IMR-90 (cell line): ENCODE data around the gene RGS12. TPM values are rescaled to one million over a fixed set of nuclear protein-coding genes. Genes with fewer than 3 reads are reported as not detected.

Source experiments
- ATAC-seq: fragments of 200-7000 bp; cut with Tn5 transposase; 2 replicates; pipeline ENCODE4 v1.9.1; 2020; ENCODE audit warnings: low read depth, mild to moderate bottlenecking, moderate library complexity
- BruUV-seq: library from RNA; stranded (reverse); fragments of 400-500 nt; replicated peaks from 2 replicates; lab custom pipeline; 2021; lab: Mats Ljungman, UMichigan
- CTCF ChIA-PET: fragments of 300-600 bp; formaldehyde crosslinking; extraction: SDS; loops from one replicate; lab custom pipeline; 2021; ENCODE audit warnings: antibody characterized with exemption; lab: Yijun Ruan, JAX
- POLR2A ChIA-PET: fragments of 300-600 bp; sonication (Branson Sonifier 250); formaldehyde crosslinking; loops from one replicate; lab custom pipeline; 2022; ENCODE audit warnings: antibody characterized with exemption; ENCODE audit not compliant: unreplicated experiment; lab: Charles Lee
- DNase-seq: peaks from one replicate; pipeline ENCODE4 v3.0.0; 2013
- H2AFZ ChIP-seq: replicated peaks from 2 replicates; pipeline ENCODE3; 2013; ENCODE audit warnings: low read length, mild to moderate bottlenecking; ENCODE audit not compliant: poor library complexity
- H2AK5ac ChIP-seq: 2 replicates; pipeline ENCODE4 v1.6.1; 2013; ENCODE audit warnings: low read depth, low read length, inconsistent platforms
- H2AK9ac ChIP-seq: replicated peaks from 2 replicates; pipeline ENCODE3; 2013; ENCODE audit warnings: mild to moderate bottlenecking, low read depth, low read length, moderate library complexity; ENCODE audit not compliant: poor library complexity
- H2BK120ac ChIP-seq: 2 replicates; pipeline ENCODE4 v1.6.1; 2013; ENCODE audit warnings: low read depth, low read length, inconsistent platforms
- H2BK15ac ChIP-seq: 3 replicates; pipeline ENCODE4 v1.6.1; 2013; ENCODE audit warnings: low read depth, low read length, inconsistent platforms
- H2BK20ac ChIP-seq: 2 replicates; pipeline ENCODE4 v1.6.1; 2013; ENCODE audit warnings: low read depth, mild to moderate bottlenecking, inconsistent platforms, low read length, moderate library complexity
- H2BK5ac ChIP-seq: 2 replicates; pipeline ENCODE4 v1.6.1; 2013; ENCODE audit warnings: mild to moderate bottlenecking, low read depth, low read length, inconsistent platforms; ENCODE audit not compliant: poor library complexity, severe bottlenecking
- H3K14ac ChIP-seq: replicated peaks from 2 replicates; pipeline ENCODE4 v1.6.1; 2013; ENCODE audit warnings: low read depth, low read length, inconsistent platforms
- H3K18ac ChIP-seq: 2 replicates; pipeline ENCODE4 v1.6.1; 2013; ENCODE audit warnings: low read depth, low read length, control low read depth
- H3K23ac ChIP-seq: 2 replicates; pipeline ENCODE4 v1.6.1; 2013; ENCODE audit warnings: low read depth, low read length, inconsistent platforms
- H3K27ac ChIP-seq: 2 replicates; pipeline ENCODE4 v1.5.1; 2013; ENCODE audit warnings: mild to moderate bottlenecking, control low read depth, low read length; ENCODE audit not compliant: insufficient read depth
- H3K27me3 ChIP-seq: 2 replicates; pipeline ENCODE4 v1.6.1; 2013; ENCODE audit warnings: low read length; ENCODE audit not compliant: control insufficient read depth, insufficient read depth
- H3K36me3 ChIP-seq: 2 replicates; pipeline ENCODE4 v1.6.1; 2013; ENCODE audit warnings: low read length, mixed read lengths; ENCODE audit not compliant: control insufficient read depth, insufficient read depth
- H3K4ac ChIP-seq: 2 replicates; pipeline ENCODE4 v1.6.1; 2013; ENCODE audit warnings: low read depth, low read length, inconsistent platforms
- H3K4me1 ChIP-seq: 2 replicates; pipeline ENCODE4 v1.6.1; 2013; ENCODE audit warnings: low read length, mixed read lengths; ENCODE audit not compliant: control insufficient read depth, insufficient read depth
- H3K4me2 ChIP-seq: 2 replicates; pipeline ENCODE4 v1.6.1; 2013; ENCODE audit warnings: low read depth, mild to moderate bottlenecking, control low read depth, low read length, moderate library complexity
- H3K4me3 ChIP-seq: 2 replicates; pipeline ENCODE4 v1.5.1; 2013; ENCODE audit warnings: low read depth, mild to moderate bottlenecking, control low read depth, low read length, moderate library complexity; ENCODE audit not compliant: insufficient read depth
- H3K56ac ChIP-seq: 2 replicates; pipeline ENCODE4 v1.6.1; 2013; ENCODE audit warnings: low read length, inconsistent platforms; ENCODE audit not compliant: insufficient read depth; ENCODE audit errors: extremely low read depth
- H3K79me1 ChIP-seq, 2 experiments: 2 replicates each; pipeline ENCODE4 v1.6.1; 2013; ENCODE audit warnings: low read length in 2 of 2, inconsistent platforms in 1 of 2, low read depth in 1 of 2
- H3K9ac ChIP-seq: 2 replicates; pipeline ENCODE4 v1.6.1; 2013; ENCODE audit warnings: low read depth, low read length, control low read depth
- H3K9me1 ChIP-seq: 2 replicates; pipeline ENCODE4 v1.6.1; 2013; ENCODE audit warnings: low read length, inconsistent platforms; ENCODE audit not compliant: insufficient read depth
- H3K9me3 ChIP-seq: 2 replicates; pipeline ENCODE4 v1.6.1; 2013; ENCODE audit warnings: low read length; ENCODE audit not compliant: control insufficient read depth, insufficient read depth
- H4K20me1 ChIP-seq: 2 replicates; pipeline ENCODE4 v1.6.1; 2013; ENCODE audit warnings: low read length, inconsistent platforms; ENCODE audit not compliant: insufficient read depth
- H4K5ac ChIP-seq: 2 replicates; pipeline ENCODE4 v1.6.1; 2013; ENCODE audit warnings: mild to moderate bottlenecking, low read depth, low read length, control low read depth
- H4K8ac ChIP-seq, 2 experiments: 2 replicates each; pipeline ENCODE4 v1.6.1; 2013; ENCODE audit warnings: low read depth in 2 of 2, low read length in 2 of 2, control low read depth in 1 of 2, inconsistent platforms in 1 of 2
- H4K91ac ChIP-seq: 2 replicates; pipeline ENCODE4 v1.6.1; 2013; ENCODE audit warnings: low read depth, low read length, inconsistent platforms; ENCODE audit not compliant: insufficient read depth
- BHLHE40 ChIP-seq: fragments of 150-350 bp; IDR thresholded peaks from 2 replicates; pipeline ENCODE4 v1.6.1; 2016; ENCODE audit warnings: mild to moderate bottlenecking, low read depth, low read length
- CEBPB ChIP-seq: IDR thresholded peaks from 2 replicates; pipeline ENCODE4 v1.6.1; 2012; ENCODE audit warnings: low read depth, low read length, improper control_type of control experiment
- CHD1 ChIP-seq: IDR thresholded peaks from 2 replicates; pipeline ENCODE4 v1.6.1; 2012; ENCODE audit warnings: low read depth, low read length, improper control_type of control experiment
- CTCF ChIP-seq: conservative IDR thresholded peaks from 2 replicates; pipeline ENCODE4 v1.5.1; 2012; ENCODE audit warnings: mild to moderate bottlenecking, low read depth, low read length, improper control_type of control experiment
- ELK1 ChIP-seq: fragments of 150-350 bp; IDR thresholded peaks from 2 replicates; pipeline ENCODE4 v1.6.1; 2016; ENCODE audit warnings: low read depth, mild to moderate bottlenecking, low read length, moderate library complexity, borderline replicate concordance
- FOS ChIP-seq: fragments of 150-350 bp; IDR thresholded peaks from 2 replicates; pipeline ENCODE4 v1.6.1; 2016; ENCODE audit warnings: low read depth, low read length
- MAFK ChIP-seq: IDR thresholded peaks from 2 replicates; pipeline ENCODE4 v1.6.1; 2012; ENCODE audit warnings: low read depth, low read length, improper control_type of control experiment
- MAZ ChIP-seq: IDR thresholded peaks from 2 replicates; pipeline ENCODE4 v1.6.1; 2012; ENCODE audit warnings: low read depth, mild to moderate bottlenecking, low read length, improper control_type of control experiment, moderate library complexity, borderline replicate concordance
- MXI1 ChIP-seq: IDR thresholded peaks from 2 replicates; pipeline ENCODE4 v1.6.1; 2012; ENCODE audit warnings: low read depth, mild to moderate bottlenecking, low read length, moderate library complexity, borderline replicate concordance
- NFE2L2 ChIP-seq: fragments of 150-350 bp; IDR thresholded peaks from 2 replicates; pipeline ENCODE4 v1.6.1; 2016; ENCODE audit warnings: low read depth, mild to moderate bottlenecking, low read length
- POLR2A ChIP-seq: IDR thresholded peaks from 2 replicates; pipeline ENCODE4 v1.6.1; 2012; ENCODE audit warnings: mild to moderate bottlenecking, low read depth, low read length
- RAD21 ChIP-seq: IDR thresholded peaks from 2 replicates; pipeline ENCODE4 v1.6.1; 2012; ENCODE audit warnings: low read length, improper control_type of control experiment
- RCOR1 ChIP-seq: IDR thresholded peaks from 2 replicates; pipeline ENCODE4 v1.6.1; 2012; ENCODE audit warnings: mild to moderate bottlenecking, low read length, improper control_type of control experiment; ENCODE audit not compliant: insufficient replicate concordance
- RFX5 ChIP-seq: IDR thresholded peaks from 2 replicates; pipeline ENCODE4 v1.8.0; 2012; ENCODE audit warnings: low read depth, mild to moderate bottlenecking, low read length, moderate library complexity
- SMC3 ChIP-seq: fragments of 150-350 bp; IDR thresholded peaks from 2 replicates; pipeline ENCODE4 v1.6.1; 2016; ENCODE audit warnings: low read depth, mild to moderate bottlenecking, antibody characterized with exemption, low read length, moderate library complexity
- USF2 ChIP-seq: fragments of 150-350 bp; IDR thresholded peaks from 2 replicates; pipeline ENCODE4 v1.6.1; 2017; ENCODE audit warnings: mild to moderate bottlenecking, antibody characterized with exemption, low read length, low read depth
- WGBS, 2 experiments: methylation state at CpG; one replicate each; pipeline versions ENCODE4 v1.1.5 to v1.1.7; 2013; ENCODE audit warnings: missing lambda C conversion rate in 2 of 2; ENCODE audit not compliant: insufficient read length in 1 of 2; ENCODE audit errors: extremely low coverage in 2 of 2; 5-methylcytosine and 5-hydroxymethylcytosine counted together
- dilution Hi-C: fragments of 300-500 bp; cut with HindIII; formaldehyde crosslinking; loops from one replicate; pipeline ENCODE4 v1.14.3; 2018; ENCODE audit warnings: low sequenced_read_pairs; ENCODE audit not compliant: unreplicated experiment
- in situ Hi-C: fragments of 300-500 bp; cut with MboI; formaldehyde crosslinking; loops from 3 replicates; pipeline ENCODE4 v1.14.3; 2019; ENCODE audit warnings: low sequenced_read_pairs, inconsistent platforms, mixed read lengths
- intact Hi-C: fragments of 100-400 bp; cut with micrococcal nuclease; formaldehyde crosslinking; loops from 2 replicates; pipeline ENCODE4 v1.10.0; 2022
- polyA plus RNA-seq, 3 experiments: library from polyadenylated mRNA; depleted of rRNA; stranded (reverse); fragments of >200 nt; gene quantifications; 2 replicates each; pipeline ENCODE4 v1.2.3, GENCODE V29; 2012; ENCODE audit warnings: low replicate concordance in 1 of 3
- total RNA-seq: library from RNA; depleted of rRNA; stranded (reverse); fragments of >200 nt; gene quantifications from 2 replicates; pipeline ENCODE4 v1.2.3, GENCODE V29; 2012

The RGS12 gene
- total and polyA plus RNA-seq, 2 of the 4 experiments (the other 2 are of a cell fraction), result 11.8 to 12.0 TPM

GRCh38 chr4:3250438-3250955, 42.3 kb upstream of the RGS12 start:
- Histone ChIP-seq H3K4me1 (no peaks in the 10 kb centered on the region), H3K79me1 (no peaks in the 10 kb centered on the region), H3K23ac (no peak overlapping the region), H2BK20ac (no peak overlapping the region), H2AK9ac (no peak overlapping the region), H3K36me3 (no peaks in the 10 kb centered on the region), H2BK120ac (no peak overlapping the region), H3K27me3 (no peaks in the 10 kb centered on the region), H4K20me1 (no peaks in the 10 kb centered on the region), H3K9me1 (no peaks in the 10 kb centered on the region), H3K4me2 (no peak overlapping the region), H3K27ac (no peak overlapping the region), H3K4me3 (no peak overlapping the region), H3K56ac (no peak overlapping the region), H2BK5ac (no peak overlapping the region), H3K4ac (no peak overlapping the region), H4K91ac (no peak overlapping the region), H2AK5ac (no peak overlapping the region), H4K5ac (no peak overlapping the region), H2AFZ (no peak overlapping the region), H4K8ac (no peak overlapping the region), H3K14ac (no peak overlapping the region), H3K9me3 (no peaks in the 10 kb centered on the region), H3K18ac (no peak overlapping the region), H3K9ac (no peak overlapping the region), H2BK15ac (no peak overlapping the region)
- dilution Hi-C loops, result no loop called here
- BruUV-seq, result no TSS peak
- in situ Hi-C loops, result no loop called here
- intact Hi-C loops, result no loop called here
- ChIA-PET POLR2A (no interaction called here), CTCF (no interaction called here)
- no peak for TF ChIP-seq FOS
- no peak for TF ChIP-seq MAFK
- TF ChIP-seq RAD21, result no peak
- no peak for TF ChIP-seq MXI1
- TF ChIP-seq RCOR1, result no peak
- no peak for TF ChIP-seq NFE2L2
- no peak for TF ChIP-seq SMC3
- TF ChIP-seq CEBPB, result no peak
- TF ChIP-seq POLR2A, result no peak
- no peak for TF ChIP-seq RFX5
- TF ChIP-seq USF2, result no peak
- no peak for TF ChIP-seq CHD1
- TF ChIP-seq BHLHE40, result no peak
- no peak for TF ChIP-seq CTCF
- TF ChIP-seq MAZ, result no peak
- no peak for TF ChIP-seq ELK1
- DNase-seq, result no peak
- no peak for ATAC-seq
- WGBS, 2 experiments, result 85% methylated on average over 5 of the region's 14 CpGs; no CpG with 5 or more reads in 1 of the 2 experiments
